Fibroblast of skin of abdomen (primary cell): ENCODE measurements around the gene PYGO2. TPM values are rescaled to one million over a fixed set of nuclear protein-coding genes. Genes with fewer than 3 reads are reported as not detected.

Source experiments
- DNase-seq: peaks from one replicate; pipeline ENCODE4 v3.0.0-alpha.2; 2013
- polyA plus RNA-seq, 2 experiments: library from polyadenylated mRNA; unstranded; fragments of 120-200 nt; gene quantifications; one replicate each; pipeline ENCODE4 v1.2.1, GENCODE V29; 2013; ENCODE audit not compliant: insufficient read length in 2 of 2

PYGO2 gene, protein sequence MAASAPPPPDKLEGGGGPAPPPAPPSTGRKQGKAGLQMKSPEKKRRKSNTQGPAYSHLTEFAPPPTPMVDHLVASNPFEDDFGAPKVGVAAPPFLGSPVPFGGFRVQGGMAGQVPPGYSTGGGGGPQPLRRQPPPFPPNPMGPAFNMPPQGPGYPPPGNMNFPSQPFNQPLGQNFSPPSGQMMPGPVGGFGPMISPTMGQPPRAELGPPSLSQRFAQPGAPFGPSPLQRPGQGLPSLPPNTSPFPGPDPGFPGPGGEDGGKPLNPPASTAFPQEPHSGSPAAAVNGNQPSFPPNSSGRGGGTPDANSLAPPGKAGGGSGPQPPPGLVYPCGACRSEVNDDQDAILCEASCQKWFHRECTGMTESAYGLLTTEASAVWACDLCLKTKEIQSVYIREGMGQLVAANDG
- 24.5 TPM for polyA plus RNA-seq (2013, experiment 1 of 2; ENCODE audit: insufficient read length)
- polyA plus RNA-seq (2013, experiment 2 of 2; ENCODE audit: insufficient read length) = 25.3 TPM

DNA sequence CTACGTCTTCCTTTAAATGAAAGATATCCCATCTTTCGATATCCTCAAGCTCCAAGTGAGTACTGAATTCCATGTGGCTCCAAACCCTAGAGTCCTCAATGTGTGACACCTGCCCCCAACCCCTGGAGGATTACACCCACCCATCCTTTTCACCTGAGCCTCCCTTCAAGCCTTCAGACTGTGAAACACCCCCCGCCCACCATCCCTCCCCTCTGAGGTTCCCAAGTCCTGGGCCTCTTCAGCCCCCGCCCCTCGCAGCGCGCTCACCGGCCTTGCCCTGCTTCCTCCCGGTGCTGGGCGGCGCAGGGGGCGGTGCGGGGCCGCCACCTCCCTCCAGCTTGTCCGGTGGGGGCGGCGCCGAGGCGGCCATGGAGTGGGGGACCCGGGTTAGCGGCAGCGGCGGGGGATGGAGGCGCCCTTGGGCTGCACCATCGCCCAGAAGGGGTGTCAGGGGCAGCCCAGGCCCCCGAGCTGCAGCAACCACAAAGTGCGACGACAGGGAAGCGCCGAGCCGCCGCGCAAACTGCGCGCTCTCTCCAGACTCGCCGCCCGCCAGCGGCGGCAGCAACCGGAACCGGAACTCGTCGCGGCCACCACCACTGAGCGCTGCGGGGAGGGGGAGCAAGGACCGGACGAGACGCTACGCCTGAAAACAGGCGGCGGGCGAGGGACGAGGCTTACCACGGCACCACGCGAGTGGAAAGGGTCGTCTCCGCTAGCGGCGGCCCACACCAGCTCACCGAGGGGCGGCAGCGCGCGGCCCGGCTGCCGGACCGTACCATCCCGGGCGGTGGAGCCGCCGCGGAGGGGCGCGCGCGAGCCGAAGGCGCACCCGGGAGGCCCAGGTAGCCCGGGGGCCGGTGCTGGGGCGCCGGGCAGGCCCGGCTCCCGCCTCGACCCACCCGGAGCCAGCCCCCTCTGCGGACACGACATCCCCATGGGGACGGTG is at the start of gene PYGO2:
Gene PYGO2 (minus strand): TSS at position 576 of the 949 bp plus-strand sequence. CDS start 206 bp downstream, at position 370.
- peak; percentile 76 for DNase-seq

DNA sequence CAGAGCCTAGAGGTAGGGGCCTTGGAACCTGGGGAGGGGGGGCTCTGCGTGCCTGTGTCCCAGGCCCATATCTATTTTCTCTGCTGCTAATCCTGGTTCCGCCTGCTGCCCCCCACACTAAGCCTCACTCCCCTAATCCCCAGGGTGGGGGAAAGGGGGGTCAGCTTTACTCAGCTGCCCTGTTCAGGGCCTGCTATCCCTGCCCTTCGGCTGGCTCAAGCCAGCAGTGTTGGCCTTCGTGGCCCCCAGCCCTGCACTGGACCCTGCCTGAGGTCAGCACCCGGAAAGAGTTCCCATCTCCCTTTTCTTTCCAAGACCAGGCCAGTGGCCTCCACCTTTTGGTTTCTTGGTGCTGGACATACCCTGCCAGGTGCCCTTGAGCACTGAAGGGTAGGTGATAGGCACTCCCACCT is 49.4 kb upstream of the PYGO2 start:
- no peak for DNase-seq

DNA sequence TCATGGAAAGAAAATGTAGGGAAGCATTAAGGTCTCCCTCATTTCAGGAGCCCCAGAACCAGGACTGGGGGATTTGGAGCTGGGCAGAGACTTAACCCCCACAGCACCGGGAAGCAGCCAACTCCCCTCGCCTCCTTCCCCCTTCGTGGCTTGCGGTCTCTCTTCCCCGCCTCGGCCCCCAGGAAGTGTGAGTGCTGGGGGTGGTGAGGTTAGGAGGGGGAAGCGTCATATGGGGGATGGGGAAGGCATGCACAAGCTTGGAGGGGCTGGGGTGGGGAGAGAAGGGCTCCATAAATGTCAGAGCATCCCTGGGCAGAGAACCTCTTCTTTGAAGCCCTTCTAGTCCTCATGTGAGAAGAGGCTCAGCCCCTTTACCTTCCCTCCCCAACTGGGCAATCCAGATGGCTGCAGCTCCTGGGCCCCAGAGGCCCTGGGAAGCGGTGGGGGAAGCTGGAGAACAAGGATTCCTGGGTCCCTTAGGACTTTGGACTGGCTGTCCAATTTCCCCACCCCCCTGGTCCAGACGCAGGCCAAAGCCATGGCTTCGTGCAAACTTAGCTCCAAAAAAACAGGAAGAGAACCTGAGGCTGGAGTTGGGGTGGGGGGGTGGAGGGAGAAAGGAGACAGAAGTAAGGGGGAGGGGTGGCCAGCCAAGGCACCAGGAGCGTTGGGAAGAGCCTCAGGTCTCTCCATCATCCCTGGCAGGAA is 48.8 kb upstream of the PYGO2 start:
- no peak for DNase-seq

DNA sequence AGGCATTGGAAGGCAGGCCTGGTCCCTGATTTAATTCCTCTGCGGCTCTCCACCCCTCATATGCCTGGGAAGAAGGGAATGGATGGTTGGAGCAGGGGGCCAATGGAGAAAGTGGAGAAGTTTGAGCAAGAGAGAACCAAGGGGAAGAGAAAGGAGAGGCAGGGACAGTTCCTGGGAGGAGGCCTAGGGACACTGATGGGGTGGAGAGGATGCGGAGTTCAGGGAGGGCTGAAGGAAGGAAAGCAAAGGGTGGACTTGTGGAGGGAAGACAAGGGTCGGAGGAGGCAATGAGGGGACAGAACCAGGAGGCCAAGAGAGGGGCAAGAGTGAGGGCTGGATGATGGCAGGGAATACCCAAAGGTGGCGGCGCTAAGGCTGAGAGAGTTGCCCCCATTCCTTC is 48.2 kb upstream of the PYGO2 start:
- no peak for DNase-seq

DNA sequence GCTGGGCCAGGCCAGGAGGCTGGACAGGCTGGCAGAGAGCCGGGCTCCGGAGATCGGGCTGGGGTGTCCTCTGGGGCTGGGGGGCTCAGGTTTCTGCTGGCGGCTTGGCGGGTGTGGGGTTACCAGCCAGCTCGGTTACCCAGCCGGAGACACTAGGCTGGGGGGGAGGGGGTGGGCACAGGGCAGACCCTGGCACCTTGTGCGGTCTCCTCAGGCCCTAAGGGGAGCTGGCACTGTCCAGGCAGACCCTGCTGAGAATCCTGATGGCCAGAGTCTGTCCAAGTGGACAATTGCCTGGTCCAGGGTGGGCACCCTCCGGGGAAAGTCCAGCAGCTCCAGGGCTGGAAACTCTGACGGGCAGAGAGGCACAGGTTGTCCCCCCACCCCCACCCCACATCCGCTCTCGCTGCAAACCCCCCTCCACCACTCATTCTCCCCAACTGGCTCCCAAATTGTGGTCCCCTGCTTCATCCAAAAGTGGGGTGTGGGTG is 47.7 kb upstream of the PYGO2 start:
- no peak for DNase-seq

DNA sequence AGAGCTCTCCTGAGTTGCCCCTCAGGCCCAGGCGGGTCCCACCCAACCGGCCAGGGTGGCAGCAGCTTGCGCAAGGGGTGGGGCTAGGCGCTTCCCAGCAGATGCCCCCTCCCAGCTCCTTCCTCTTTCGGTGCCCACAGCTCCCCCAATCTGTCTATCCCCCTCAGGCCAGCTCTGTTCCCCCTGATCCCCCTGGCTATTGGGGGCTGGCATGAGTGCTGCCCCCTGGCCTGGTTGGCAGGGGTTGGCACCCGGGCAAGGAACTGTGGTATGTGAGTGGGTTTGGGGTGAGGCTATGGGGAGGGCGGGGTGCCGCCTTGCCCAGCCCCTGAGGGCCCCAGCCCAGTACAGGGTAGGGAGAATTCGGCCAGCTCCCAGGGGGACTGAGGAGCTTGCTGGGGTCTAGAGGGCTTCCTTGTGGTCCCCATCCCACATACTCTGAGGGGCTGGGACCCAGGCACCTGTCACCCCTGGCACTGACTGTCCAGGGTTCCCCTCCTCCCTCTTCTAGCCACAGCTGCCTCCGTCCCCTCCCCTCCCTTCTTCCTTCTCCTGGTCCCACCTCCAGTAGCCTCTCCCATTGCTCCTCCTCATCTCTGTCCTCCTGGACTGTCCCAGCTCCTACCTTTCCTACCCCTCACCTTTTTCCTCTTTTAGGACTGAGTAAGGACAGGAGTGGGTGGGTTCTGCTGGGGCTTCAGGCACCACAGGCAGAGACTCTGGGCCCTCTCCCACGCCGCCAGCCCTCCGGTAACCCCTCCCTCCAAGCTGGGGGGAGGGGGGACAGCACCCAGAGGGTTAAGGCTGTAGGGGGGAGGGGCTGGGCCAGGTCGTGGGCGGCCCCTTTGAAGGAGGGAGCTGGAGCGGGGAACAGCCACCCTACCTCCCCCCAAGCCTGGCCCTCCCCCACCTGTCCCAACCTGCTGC is 46.7 kb upstream of the PYGO2 start:
- DNase-seq = no peak

DNA sequence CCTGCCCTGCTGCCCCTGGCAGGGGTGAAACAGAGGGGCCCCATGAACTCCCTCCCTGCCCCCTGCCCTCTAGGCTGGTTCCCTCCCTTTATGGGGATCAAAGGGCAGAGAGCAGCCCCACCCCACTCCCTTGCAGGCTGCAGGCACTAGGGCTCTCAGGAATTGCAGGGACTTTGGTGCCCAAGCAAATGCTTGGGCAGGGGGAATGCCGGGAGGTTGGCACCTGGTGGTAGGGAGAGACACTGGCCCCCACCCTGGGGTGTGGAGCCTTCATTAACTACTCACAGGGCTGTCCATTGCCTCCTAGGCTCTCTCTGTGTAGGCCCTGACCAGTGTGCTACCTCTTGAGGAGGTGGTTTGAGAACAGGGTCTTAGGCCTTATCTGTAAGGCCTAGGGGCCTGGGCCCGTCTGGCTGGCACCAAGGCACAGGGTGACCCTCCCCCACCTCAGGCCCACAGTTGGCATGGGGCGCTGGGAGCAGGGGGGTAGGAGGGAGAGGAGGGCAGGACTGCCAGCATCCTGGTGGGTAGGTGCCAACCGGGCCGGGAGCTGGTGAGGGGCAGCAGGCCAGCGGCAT is 45.8 kb upstream of the PYGO2 start:
- DNase-seq = no peak

DNA sequence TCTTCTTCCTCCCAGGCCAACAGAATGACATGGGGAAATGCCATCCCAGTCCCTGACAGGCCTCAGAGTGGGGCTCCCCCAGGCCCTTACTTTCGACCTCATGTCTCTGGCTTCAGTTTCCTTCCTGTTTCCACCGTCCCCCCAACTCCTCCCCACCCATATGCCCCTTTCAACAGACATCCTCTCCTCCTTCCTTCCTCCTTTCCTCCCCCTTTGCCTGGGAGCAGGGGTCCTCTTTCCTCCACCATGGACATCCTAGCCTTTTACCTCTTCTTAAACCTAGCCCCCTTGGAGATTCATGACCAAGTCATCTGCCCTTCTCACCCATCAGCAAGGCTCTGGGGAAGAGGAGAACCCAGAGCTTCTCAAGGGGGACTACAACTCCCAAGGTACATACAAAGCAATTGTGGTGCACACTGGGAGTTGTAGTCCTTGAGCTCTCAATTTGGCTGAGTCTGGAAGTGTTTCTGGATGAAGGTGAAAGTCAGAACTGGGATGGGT is 45.1 kb upstream of the PYGO2 start:
- no peak for DNase-seq

DNA sequence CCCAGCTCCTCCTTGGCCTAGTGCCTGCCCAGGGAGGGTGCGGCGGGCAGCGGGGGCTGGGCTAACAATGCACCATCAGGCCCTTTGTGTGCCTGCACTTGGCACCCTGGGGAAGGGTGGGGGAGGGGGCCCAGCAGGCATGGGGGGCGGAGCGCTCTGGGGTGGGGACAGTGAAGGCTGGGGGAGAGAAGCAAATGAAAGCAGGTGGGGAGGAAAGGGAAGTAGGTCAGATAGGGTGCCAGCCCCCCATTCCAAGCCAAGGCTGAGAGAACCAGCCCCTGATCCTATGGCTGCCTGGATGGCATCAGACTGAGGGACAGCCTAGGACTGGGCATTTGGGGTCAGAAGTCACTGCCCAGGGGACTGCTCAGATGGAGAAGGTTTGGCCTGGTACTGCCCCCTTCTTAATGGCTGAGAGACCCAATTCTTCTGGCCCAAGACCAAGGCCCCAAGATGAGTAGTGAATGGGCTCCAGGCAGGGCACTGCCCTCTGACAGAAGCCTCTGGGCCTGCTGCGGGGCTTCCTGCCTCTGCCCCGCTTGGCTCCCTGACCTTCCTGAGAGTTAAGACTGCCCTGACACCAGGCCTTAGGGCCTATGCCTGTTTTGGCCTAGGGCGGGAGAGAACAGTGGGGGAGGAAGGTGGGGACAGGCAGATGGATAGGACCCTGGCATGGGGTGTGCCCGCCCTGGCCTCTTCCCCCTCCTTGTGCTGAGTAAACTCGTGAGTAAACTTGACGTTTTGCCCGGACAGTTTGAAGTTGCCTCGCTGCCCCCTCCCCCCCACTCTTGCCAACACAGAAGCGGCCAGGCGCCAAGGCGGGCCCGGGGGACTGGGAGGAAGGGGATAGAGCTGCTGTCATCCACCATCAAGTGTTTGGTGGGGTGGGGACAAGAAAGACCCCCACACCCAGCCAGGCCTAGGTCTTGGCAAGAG is 43.8 kb upstream of the PYGO2 start:
- DNase-seq = no peak

DNA sequence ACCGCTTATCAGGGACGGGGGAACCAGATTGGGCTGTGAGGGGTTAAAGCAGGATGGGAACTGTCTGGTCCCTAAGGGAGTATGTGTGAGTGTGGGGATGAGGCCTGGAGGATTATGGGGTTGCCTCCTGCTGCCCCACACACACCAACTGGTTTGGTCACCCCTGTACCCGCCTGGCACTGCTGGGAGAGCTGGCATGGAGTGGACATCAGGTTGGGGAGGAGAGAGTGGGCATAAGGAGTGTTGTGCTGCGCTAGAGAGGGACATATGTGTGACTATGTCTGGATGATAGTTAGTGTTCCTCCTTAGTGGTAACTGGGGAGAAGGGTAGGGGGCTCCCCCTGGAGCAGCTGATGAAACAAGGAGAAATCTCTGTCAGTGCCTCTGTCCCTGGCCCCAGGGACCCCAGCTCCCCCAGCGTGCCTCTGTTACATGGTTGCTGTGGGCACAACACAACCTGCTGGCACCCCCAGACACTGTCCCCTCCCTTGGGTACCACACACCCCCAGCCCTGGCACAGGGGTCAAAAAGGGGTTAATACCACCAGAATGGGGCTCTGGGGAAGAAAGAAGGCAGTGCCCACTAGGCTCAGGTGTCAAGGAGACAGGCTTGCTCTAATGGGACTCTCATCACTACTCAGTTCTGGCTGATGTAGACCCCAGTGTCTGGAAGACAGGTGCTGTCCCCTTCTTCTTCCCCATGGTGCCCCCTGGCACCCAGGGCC is 42.9 kb upstream of the PYGO2 start:
- no peak for DNase-seq

DNA sequence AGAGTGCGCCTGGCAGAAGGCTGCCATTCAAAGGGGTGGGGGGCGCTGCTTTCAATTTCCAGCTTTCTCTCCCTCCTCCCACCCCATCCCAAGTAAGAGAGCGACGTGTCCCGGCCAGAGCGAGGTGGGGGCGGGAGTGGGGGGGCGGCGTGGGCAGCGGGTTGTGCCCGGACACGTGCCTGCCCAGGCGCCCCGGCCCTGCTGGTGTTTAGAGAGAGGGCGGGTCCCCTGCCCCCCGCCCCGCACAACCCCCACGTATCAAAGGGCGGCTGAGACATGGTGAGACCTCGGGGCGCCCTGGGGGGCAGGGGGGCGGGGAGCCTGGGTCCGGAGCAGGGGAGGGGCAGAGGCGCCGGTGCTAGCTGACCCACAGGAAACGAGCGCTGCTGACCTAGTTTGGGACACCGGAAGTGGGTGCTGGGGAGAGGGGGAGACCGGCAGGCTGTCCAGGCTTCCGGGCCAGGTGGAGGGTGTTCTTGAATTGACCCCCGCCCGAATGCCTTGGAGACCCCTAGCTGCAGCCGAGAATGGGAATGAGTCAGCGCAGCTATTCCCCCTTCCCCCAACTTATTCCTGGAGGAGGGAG is 42.3 kb upstream of the PYGO2 start:
- peak; percentile 40 for DNase-seq

DNA sequence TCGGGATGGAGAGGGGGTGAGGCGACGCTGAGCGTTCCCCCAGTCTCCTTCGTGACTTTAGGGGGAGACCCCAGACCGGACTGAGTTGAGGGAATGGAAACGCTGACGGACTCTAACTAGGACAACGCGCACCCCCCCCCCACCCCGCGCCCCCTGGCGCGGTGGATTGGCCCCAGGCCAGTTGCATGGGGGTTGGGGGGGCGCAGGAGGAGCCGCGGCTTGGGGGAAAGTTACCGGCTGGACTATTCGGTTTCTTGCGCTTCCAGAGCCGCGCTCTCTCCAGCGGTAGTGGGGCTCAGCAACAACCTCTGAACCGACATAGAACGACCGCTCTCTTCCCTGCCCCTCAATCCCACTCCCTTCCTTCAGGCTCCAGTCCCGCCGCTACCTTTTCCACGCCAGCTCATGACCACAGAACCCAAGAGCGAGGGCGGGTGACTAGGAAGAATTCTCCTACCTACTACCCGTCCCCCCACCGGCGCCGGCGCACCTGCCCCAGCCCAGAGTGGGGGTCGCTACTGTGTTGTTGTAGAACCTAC is 41.7 kb upstream of the PYGO2 start:
- no peak for DNase-seq

DNA sequence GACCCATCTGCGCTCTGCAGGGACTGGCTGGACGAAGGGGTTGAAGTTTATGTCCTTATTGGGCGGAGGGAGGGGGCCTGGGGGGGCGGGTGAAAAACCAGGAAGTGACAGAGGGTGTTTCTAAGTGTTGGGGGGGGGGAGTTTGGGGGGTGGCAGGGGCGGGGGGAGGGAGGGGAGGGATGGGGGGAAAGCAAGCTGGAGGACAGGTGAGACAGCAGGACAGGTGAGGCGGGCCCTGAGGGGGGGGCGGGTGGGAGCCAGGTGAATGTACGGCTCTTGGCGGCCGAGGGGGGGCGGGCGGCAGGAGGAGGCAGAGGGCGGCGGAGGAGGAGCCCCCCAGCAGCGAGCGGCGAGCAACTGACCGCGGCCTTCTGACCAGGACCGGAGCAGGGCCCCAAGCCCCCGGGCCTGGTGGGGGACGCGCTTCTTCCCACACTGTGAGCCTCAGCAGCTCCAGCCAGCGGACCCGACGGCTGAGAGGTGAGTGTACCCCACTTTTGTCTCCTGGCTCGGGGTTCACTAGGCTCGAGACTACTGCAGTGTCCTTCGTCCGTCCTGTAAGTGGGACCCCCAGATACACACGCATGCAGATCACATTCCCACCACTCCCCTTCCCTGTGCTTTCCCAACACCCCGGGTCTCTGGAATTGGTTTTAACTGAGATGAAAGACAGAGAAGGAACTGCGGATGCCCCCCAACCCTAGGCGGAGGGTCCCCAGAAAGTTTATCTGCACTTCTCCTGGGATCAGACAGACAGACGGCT is 41.1 kb upstream of the PYGO2 start, which contains the start of gene ZBTB7B:
Gene ZBTB7B (plus strand): TSS at position 339 of the 763 bp plus-strand sequence. CDS start 11,859 bp downstream, outside the sequence.
- DNase-seq = no peak

DNA sequence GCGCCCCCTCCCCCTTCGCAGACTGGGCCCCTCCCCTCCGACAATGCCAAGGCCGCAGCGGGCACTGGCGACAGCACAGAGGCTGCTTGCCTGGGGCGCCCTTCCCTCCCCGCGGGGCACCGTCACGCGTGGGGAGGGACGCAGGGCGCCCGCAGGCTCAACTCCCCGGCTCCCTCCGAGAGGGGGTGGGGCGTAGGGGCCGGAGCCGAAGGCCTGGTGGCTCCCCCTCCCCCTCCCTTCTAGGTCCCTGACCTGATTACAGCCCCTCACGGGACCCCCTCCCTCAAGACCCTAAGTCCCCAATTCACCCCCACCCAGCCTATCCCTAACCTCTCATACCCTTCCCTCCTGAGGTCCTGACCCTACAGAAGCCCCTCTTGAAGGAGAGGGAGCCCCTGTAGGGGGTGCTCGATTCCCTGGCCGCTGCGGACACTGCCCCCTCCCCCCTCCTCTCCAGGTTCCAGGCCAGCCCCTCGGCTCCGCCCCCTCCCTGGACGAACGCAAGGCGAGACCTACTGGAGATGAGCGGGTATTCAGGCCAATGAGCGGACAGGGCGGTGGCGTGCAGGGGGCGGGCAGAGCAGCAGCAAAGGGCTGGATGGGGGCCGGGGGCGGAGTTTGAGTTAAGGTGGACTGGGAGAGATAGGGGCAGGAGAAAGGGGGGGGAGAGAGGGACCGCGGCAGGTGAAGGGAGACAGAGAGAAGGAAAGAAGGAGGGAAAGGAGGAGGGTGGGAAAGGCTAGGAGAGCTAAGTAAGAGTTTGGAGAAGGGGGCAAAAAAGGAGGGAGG is 40.3 kb upstream of the PYGO2 start:
- DNase-seq = peak; percentile 99

DNA sequence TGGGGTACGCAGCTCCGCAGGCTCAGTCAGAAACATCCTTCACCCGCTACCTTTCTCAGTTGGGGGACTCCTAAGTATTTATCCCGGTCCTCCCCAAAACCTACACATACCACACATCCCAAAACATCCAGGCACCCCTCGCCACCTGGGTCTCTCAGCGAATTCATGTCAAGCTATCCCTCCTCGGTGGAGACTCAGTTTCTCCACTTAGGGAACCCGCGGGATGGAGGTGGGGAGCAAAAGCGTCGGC is 39.8 kb upstream of the PYGO2 start:
- DNase-seq = no peak

DNA sequence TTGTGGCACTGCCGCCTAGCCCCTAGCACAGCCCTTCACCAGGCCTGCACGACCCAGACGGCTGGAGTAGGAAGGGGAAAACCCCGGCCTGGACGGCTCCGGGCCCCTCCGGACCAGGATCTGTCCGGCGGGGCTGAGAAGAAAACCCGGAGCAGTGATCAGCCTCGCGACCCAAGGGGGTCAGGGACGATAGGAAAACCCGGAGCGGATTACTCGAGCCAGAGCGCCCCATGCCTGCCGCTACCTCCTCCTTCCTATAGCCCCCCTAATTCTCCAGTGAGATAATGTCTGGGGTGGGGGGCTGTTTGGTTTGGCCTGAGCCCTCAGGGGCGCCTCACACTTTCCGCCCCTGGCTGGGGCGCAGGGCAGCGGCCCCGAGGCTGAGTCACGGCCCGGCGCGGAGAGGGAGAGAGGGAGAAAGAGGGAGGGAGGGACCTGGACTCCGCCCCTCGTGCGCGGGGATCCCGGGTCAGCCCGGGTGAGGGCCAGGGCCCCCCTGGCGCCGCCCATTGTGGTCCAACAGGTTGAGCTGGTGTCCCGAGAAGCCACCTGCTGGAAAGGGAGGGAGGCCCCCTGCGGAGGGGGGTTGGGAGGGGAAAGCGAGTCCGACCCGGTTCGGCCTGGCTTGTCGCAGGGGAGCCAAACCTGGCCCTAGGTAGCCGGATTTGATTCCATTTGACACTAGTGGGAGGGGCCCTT is 39.3 kb upstream of the PYGO2 start:
- DNase-seq = peak; percentile 86
